ENCODE results near the gene CMTM3.
"Not testable (repeated sequence)": the region's sequence is repeated elsewhere in the genome, so short reads cannot be mapped to it uniquely, and the experiment has no call there.

The CMTM3 gene

DNA sequence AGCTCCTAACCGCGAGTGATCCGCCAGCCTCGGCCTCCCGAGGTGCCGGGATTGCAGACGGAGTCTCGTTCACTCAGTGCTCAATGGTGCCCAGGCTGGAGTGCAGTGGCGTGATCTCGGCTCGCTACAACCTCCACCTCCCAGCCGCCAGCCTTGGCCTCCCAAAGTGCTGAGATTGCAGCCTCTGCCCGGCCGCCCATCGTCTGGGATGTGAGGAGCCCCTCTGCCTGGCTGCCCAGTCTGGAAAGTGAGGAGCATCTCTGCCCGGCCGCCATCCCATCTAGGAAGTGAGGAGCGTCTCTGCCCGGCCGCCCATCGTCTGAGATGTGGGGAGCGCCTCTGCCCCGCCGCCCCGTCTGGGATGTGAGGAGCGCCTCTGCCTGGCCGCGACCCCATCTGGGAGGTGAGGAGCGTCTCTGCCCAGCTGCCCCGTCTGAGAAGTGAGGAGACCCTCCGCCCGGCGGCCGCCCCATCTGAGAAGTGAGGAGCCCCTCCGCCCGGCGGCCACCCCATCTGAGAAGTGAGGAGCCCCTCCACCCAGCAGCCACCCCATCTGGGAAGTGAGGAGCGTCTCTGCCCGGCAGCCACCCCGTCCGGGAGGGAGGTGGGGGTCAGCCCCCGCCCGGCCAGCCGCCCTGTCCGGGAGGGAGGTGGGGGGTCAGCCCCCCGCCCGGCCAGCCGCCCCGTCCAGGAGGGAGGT, 26.2 kb downstream of the CMTM3 start:
- DNase-seq (ENCODE audit: insufficient read length, low spot score); FAIRE-seq: not testable (repeated sequence)

DNA sequence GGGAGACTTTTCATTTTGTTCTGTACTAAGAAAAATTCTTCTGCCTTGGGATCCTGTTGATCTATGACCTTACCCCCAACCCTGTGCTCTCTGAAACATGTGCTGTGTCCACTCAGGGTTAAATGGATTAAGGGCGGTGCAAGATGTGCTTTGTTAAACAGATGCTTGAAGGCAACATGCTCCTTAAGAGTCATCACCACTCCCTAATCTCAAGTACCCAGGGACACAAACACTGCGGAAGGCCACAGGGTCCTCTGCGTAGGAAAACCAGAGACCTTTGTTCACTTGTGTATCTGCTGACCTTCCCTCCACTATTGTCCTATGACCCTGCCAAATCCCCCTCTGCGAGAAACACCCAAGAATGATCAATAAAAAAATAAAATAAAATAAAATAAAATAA, 27.1 kb downstream of the CMTM3 start:
- DNase-seq (ENCODE audit: insufficient read length, low spot score); FAIRE-seq: not testable (repeated sequence)

DNA sequence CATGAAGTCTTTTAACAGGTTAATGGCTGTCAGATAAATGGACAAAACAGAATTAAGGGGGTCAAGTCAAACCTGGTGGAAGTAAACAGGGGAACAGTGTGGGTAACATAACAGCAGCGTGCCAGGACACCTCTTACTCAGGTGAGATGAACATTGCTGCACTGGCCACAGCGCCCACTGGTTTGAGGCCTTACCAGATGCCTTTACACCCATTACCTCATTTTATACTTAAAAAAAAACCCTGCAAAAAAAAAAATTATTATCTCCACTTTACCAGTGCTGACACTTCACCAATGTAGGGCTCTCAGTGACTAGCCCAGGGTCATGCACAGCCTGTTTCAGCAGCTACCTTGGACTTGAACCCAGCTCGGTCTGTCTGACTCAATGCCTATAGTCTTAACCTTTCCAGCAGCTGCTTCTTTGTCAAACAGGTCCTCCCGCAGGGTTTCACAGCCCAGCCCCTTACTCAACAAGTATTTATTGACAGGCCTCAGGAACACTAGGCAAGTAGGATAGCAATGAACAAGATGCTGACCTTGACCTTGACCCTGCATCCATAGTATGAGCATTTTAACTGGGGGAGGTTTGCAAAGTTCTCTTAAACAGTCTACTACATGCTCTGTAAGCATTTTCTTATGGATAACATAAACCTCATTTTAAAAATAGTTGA, 30.2 kb downstream of the CMTM3 start:
- DNase-seq (ENCODE audit: insufficient read length, low spot score) (no peak), FAIRE-seq (no peak)

GRCh38 chr16:66635406-66635805, 30.9 kb downstream of the CMTM3 start:
- no peak for FAIRE-seq
- no peak for DNase-seq (ENCODE audit: insufficient read length, low spot score)

DNA sequence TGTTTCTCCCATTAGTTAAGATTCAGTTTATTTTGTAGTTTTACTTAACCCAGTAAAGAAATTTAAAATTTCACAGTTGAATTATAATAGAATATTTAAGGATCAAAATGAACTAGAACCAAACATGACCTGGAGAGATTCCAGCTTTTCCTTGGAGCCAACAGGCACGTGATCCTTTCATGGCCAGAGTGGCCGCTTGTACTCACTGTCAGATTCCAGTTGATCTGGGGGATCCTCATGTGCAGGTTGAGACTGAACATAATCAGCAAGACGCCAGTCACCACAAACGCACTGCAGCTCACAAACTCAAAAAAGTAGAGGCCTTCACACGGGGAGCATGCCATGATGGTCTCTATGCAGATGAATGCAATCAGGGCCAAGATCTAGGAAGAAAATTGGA, 31.7 kb downstream of the CMTM3 start:
- DNase-seq (ENCODE audit: insufficient read length, low spot score) (no peak), FAIRE-seq (no peak)

DNA sequence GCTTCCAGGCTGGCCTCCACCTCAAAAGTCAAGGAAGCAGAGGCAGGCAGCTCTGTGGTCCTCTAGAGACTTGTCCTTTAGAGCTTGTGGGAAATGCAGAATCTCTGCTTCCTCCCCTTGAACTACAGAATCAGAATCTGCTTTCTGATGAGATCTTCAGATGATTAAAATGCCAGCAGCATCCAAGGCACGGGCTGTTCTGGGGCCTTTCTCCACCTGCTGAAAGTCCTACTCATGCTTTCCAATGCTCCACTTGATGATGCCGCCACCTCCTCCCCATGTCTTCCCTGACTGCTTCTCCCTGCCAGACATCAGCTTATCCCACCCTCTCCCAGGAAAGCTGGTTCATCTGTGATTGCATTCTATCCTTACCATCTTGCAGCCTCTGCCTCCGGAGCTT, 33.3 kb downstream of the CMTM3 start:
- no peak for DNase-seq (ENCODE audit: insufficient read length, low spot score)
- FAIRE-seq, result no peak

DNA sequence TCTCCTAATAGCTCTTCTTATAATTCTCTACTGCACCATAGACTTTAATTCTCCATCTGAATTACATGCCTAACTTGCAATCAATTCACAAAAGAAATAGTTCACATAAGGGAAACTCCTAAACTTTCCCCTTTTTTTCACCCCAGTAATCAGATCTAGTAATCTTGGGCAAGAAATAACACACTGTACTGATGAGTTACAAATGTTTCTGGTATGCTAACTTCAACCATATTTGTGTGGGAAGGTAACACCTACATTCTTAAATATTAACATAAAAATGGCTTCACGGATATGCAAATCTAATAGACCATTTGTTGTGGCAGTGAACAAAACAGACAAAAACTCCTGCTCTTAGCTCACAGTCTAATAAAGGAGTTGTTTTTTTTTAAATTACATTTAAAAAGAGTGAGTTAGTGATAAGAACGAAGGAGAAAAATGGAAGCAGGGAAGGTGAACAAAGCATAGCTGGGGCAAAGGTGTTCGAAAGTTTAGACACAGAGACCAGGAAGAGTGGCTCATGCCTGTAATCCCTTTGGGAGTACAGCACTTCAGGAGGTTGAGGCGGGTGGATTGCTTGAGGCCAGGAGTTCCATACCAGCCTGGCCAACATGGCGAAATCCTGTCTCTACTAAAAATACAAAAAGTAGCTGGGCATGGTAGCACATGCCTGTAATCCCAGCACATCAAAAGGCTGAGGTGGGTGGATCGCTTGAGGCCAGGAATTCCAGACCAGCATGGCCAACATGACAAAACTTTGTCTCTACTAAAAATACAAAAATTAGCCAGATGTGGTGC, 34.8 kb downstream of the CMTM3 start:
- FAIRE-seq (no peak), DNase-seq (ENCODE audit: insufficient read length, low spot score) (no peak)

DNA sequence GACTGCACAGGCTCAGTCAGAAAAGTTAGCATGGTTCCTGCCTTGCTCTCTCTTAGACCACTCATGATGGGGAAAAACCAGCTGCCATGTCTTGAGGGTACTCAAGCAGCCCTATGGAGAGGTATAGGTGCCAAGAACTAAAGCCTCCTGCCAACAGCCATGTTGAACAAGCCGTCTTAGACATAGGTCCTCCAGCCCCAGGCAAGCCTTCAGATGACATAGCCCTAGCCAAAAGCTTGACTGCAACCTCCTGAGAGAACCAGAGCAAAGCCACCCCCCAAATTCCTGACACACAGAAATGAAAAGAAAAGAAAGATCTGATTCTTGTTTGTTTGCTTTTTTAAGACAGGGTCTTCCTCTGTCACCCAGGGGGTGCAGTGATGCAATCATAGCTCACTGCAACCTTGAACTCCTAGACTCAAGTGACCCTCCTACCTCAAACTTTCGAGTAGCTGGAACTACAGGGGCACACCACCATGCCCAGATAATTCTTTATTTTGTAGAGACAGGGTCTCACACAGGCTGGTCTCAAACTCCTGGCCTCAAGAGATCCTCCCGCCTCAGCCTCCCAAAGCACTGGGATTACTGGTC, 36.3 kb downstream of the CMTM3 start:
- FAIRE-seq, result no peak
- no peak for DNase-seq (ENCODE audit: insufficient read length, low spot score)

DNA sequence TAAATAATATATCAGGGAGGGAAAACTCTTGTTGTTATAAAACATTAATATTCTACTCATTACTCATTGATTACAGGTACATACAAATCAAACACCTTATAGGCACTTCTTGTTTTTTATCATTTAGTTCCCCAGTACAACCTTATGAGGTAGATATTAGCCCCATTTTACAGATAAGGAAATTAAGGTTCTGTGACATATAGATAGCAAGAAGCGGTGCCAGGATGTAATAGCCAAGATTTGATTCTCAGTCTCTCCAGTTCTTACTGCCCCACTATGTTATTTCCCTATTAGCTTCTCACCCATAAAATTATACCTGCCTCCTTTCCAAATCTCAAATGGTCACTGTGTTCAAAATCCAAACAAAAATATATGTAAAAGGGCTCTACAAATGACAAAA, 36.9 kb downstream of the CMTM3 start:
- no peak for FAIRE-seq
- DNase-seq (ENCODE audit: insufficient read length, low spot score), result no peak

GRCh38 chr16:66647866-66648265, 43.4 kb downstream of the CMTM3 start:
- FAIRE-seq (no peak), DNase-seq (ENCODE audit: insufficient read length, low spot score) (no peak)

DNA sequence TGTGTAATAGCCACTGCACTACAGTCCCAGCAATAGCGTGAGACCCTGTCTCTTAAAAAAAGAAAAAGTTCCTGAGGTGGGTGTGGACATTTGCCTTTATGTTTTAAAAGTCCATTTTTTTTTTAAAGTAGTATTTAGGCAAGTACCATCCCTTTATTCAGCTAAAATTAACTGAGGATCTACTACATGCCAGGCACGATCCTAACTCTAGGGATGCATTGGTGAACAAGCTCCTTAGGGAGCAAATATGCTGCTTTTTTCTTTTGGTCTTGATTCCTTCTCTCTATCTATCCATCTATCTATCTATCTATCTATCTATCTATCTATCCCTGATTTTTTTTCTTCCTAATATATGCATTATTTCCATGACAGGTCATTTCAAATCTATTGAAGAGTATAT, 44.7 kb downstream of the CMTM3 start:
- FAIRE-seq, result no peak
- no peak for DNase-seq (ENCODE audit: insufficient read length, low spot score)

DNA sequence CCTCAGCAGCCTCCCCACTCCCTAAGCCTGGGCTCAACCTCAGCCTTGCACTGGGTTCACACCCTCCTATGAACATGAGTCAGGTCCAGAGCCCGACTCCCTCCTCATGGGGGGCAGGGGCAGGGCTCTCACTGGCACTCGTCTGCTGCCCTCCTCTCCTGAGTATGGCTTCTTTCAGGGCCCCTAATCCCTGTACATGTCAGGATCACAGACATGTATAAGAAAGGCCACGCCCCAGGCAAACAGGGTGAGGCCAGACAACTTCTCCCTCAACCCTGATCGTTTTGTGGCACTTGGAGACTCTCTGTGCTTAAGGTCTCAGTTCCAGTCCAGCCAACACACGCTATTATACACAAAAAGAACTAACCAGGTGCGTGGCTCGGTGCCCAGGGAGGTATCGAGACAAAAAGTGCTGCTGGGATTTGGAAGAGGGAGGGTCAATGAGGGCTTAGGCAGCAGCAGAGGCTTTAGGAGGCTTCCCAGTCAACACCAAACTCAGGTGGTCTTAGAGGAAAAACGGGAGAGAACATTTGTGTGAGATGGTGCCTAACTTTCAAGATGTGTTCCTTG, 45.2 kb downstream of the CMTM3 start:
- FAIRE-seq (no peak), DNase-seq (ENCODE audit: insufficient read length, low spot score) (no peak)

- FAIRE-seq, result peak; percentile 28
Measured at GRCh38 chr16:66650707-66651473, 46.4 kb downstream of the CMTM3 start.

DNA sequence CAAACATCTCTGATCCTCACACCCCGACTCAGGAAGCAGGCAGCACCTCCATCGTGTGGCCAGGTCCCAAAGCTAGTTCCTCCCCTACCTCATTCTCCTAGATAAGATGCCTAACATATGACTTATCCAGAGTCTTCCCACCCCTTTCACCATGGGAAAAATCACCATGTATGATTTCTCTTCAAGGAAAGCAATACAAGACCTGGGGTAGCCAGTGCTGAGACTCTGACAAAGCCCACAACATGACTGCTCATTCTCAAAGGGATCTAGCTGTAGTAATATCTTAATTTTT, 46.9 kb downstream of the CMTM3 start:
- DNase-seq (ENCODE audit: insufficient read length, low spot score) (no peak), FAIRE-seq (no peak)

More at GRCh38 chr16:66650707-66651473, 46.4 kb downstream of the CMTM3 start:
- DNase-seq (ENCODE audit: insufficient read length, low spot score), result peak; percentile 57

DNA sequence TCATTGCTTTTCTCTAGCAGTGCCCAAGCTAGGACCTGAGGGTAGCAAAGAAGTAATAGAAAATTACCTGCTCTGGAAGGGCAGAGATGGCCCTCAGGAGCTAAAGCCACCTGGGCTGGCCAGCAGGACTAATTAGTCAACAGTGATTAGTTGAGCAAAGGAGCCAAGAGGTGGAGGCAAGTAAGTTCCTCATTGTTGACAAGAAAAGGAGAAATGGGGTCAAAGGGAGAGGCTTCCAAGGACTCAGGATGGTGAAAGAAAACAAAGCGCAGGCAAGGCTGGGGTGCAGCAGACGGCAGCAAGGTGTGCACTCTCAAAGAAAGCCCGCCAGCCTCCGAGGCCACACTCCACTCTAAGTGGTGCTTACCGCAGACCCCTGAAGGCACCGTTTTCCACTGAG, 47.5 kb downstream of the CMTM3 start:
- DNase-seq (ENCODE audit: insufficient read length, low spot score) (no peak), FAIRE-seq (no peak)

DNA sequence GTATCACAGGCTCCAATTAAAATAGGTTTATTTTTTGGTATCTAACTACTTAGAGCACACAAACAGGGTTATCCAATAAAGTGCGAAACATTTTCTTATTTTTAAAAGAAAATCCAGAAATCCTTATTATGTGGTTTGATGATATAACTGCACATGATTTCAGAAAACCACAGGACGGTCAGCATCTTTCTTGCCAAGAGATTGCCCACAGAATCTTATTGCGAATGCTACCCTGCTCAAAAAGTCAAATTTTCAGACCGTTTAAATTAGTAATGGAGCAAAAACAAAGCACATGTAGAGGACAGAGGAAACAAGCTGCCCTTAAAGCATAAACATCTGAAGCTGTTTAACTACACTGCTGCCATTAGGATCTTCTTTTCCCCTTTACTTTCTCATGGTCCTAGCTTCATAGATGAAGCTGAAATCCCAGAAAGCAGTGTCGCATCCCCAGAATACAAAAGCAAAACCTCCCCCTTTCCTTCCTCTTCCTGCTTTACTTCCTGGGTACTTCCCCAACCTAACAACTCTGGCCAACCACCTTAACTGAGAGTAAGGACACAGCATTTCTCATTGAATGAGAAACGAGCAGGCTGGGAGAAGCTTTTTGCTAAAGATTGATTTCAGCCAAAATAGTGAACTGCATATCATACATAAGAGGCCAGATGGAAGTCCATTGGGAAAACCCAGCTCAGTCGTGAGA, 48.3 kb downstream of the CMTM3 start:
- FAIRE-seq, result no peak
- no peak for DNase-seq (ENCODE audit: insufficient read length, low spot score)

DNA sequence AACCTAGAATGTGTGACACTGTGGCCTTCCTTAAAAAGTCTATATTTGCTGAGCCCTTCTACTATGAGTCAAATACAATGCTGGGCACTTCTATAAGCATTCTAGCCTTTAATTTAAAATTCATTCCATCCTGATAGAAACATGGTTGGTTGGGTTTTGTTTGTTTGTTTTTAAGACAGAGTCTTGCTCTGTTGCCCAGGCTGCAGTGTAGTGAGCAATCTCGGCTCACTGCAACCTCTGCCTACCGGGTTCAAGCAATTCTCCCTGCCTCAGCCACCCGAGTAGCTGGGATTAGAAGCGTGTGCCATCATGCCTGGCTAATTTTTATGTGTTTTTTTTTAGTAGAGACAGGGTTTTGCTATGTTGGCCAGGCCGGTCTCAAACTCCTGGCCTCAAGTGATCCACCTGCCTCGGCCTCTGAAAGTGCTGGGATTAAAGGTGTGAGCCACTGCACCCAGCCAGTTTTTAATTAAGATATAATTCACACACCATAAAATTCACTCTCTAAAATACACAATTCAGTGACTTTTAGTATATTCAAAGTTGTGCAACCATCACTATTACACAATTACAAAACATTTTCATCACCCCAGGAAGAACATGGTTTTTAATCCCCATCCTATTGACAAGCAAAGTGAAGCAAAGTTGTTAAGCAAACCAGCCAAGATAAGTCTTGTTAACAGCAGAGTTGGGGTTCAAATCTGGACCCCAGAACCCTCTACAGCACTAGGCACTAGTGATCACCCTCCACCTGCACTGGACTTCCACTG, 49.3 kb downstream of the CMTM3 start:
- DNase-seq (ENCODE audit: insufficient read length, low spot score) (no peak), FAIRE-seq (no peak)

DNA sequence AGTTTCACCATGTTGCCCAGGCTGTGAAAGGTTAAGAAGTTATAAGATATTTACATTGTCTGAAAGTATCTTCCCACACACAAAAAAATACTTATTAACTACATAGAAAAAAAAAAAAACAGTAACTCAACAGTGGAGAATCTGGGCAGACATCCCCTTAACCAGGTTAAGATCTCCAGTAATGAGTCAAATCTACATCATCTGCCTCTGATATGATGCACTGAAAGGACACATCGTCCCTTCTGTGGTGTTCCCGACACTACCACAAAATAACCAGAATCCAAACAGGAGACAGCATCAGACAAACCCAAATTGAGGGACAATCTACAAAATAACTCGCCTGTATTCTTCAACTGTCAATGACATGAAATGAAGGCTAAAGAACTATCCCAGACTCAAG, 52.0 kb downstream of the CMTM3 start:
- DNase-seq (ENCODE audit: insufficient read length, low spot score), result no peak
- no peak for FAIRE-seq
